Measurements from ENCODE around the gene OR4D11. TPM values are rescaled to one million over a fixed set of nuclear protein-coding genes. Genes with fewer than 3 reads are reported as not detected.
A peak's percentile ranks its signal among the peaks of the same experiment; 100 is the strongest.

OR4D11 gene
- total and polyA plus RNA-seq, 9 of the 15 experiments (the other 6 are each of a cell fraction or from before 2014, with no cell fraction given): not detected

- TF ChIP-seq ARID2 (IDR thresholded peaks at IDR 0.05): no peak
- 0 out of 2 replicates have a peak, but pooled peaks have one; percentile 11 for TF ChIP-seq FOXJ2 (tag; IDR thresholded peaks at IDR 0.05)
- TF ChIP-seq PYGO2 (tag; IDR thresholded peaks at IDR 0.05): no peak
- no peak for TF ChIP-seq CEBPG (CRISPR knock-in tag; IDR thresholded peaks at IDR 0.05)
- peak; percentile 40 to 74; a peak in 2 of 4 replicates for TF ChIP-seq CEBPG (tag; conservative IDR thresholded peaks at IDR 0.05 in 1 of 2, IDR thresholded peaks at IDR 0.05 in 1 of 2)
- no peak for TF ChIP-seq SMARCB1 (IDR thresholded peaks at IDR 0.05; ENCODE audit: insufficient read length, low read depth)
- TF ChIP-seq E2F4 (CRISPR knock-in tag; IDR thresholded peaks at IDR 0.05; ENCODE audit: low read depth): no peak
- no peak for TF ChIP-seq KLF10 (CRISPR knock-in tag; IDR thresholded peaks at IDR 0.05)
- TF ChIP-seq NFXL1 (CRISPR knock-in tag; IDR thresholded peaks at IDR 0.05): no peak
- TF ChIP-seq CREB3L1 (IDR thresholded peaks at IDR 0.05; ENCODE audit: borderline replicate concordance, low read depth): no peak
- no peak for TF ChIP-seq HMG20A (CRISPR knock-in tag; conservative IDR thresholded peaks at IDR 0.05)
- TF ChIP-seq NR2F6 (CRISPR knock-in tag; IDR thresholded peaks at IDR 0.05): no peak
- no peak for TF ChIP-seq ZNF280A (IDR thresholded peaks at IDR 0.05; ENCODE audit: low read depth, partially characterized antibody)
- no peak for TF ChIP-seq FOXP4 (CRISPR knock-in tag; IDR thresholded peaks at IDR 0.05; ENCODE audit: borderline replicate concordance)
- no peak for TF ChIP-seq U2AF2 (optimal IDR thresholded peaks at IDR 0.05; ENCODE audit: low read depth, low read length)
- 0 out of 2 replicates have a peak, but pooled peaks have one; percentile 0 for TF ChIP-seq ZNF668 (CRISPR knock-in tag; IDR thresholded peaks at IDR 0.05)
- no peak for TF ChIP-seq ARID1B (IDR thresholded peaks at IDR 0.05)
Observed at GRCh38 chr11:59548309-59548656, 44.9 kb downstream of the OR4D11 start (continued).

All from K562 (cell line).